Anterior cingulate cortex (tissue), 58 donors: ENCODE measurements around the gene LRRTM3.

Experiments
- DNase-seq, 58 donors: peaks; one replicate each; lab custom pipeline; 2025; lab: John Stamatoyannopoulos, UW

Gene LRRTM3

GRCh38 chr10:66931340-66931948 lies 5.6 kb downstream of the LRRTM3 start:
- peak in 4 of 58 donors; percentile 8 to 71 (median 34) for DNase-seq

GRCh38 chr10:66931949-66932343 lies 6.1 kb downstream of the LRRTM3 start:
- DNase-seq = peak in 32 of 58 donors; percentile 3 to 72 (median 28)

GRCh38 chr10:66934711-66935110 lies 8.9 kb downstream of the LRRTM3 start:
- no peak for DNase-seq

- peak in 2 of 58 donors; percentile 2 to 70 for DNase-seq
Observed at GRCh38 chr10:66940965-66941364, 15.1 kb downstream of the LRRTM3 start.

GRCh38 chr10:66941491-66941890 lies 15.7 kb downstream of the LRRTM3 start:
- DNase-seq = peak in 46 of 58 donors; percentile 6 to 82 (median 50)

- no peak for DNase-seq
Observed at GRCh38 chr10:66942407-66942806, 16.6 kb downstream of the LRRTM3 start.

GRCh38 chr10:66943590-66943989 lies 17.8 kb downstream of the LRRTM3 start:
- DNase-seq = no peak

GRCh38 chr10:66951896-66952295 lies 26.1 kb downstream of the LRRTM3 start:
- no peak for DNase-seq

GRCh38 chr10:66958466-66958865 lies 32.6 kb downstream of the LRRTM3 start:
- no peak for DNase-seq

GRCh38 chr10:66964946-66965345 lies 39.1 kb downstream of the LRRTM3 start:
- no peak for DNase-seq

GRCh38 chr10:66980246-66980815 lies 54.5 kb downstream of the LRRTM3 start:
- DNase-seq = peak in 1 of 58 donors; percentile 27

- DNase-seq = no peak
Observed at GRCh38 chr10:66981361-66982052, 55.7 kb downstream of the LRRTM3 start.

- no peak for DNase-seq
Observed at GRCh38 chr10:66982053-66982420, 56.2 kb downstream of the LRRTM3 start.

- DNase-seq = peak in 1 of 58 donors; percentile 4
Observed at GRCh38 chr10:66982792-66983474, 57.1 kb downstream of the LRRTM3 start.

GRCh38 chr10:66983475-66983818 lies 57.6 kb downstream of the LRRTM3 start:
- DNase-seq = peak in 1 of 58 donors; percentile 7

- no peak for DNase-seq
Observed at GRCh38 chr10:66990143-66990830, 64.5 kb downstream of the LRRTM3 start.

- no peak for DNase-seq
Observed at GRCh38 chr10:66996996-66997395, 71.2 kb downstream of the LRRTM3 start.

- no peak for DNase-seq
Observed at GRCh38 chr10:66999762-67000545, 74.1 kb downstream of the LRRTM3 start.

- no peak for DNase-seq
Observed at GRCh38 chr10:67004690-67005089, 78.9 kb downstream of the LRRTM3 start.

- DNase-seq = no peak
Observed at GRCh38 chr10:67005981-67006380, 80.1 kb downstream of the LRRTM3 start.
